ENCODE data around the gene PLAAT2.
"Not testable (repeated sequence)": the region's sequence is repeated elsewhere in the genome, so short reads cannot be mapped to it uniquely, and the experiment has no call there.

- TF ChIP-seq CTCF, POLR2A (IDR thresholded peaks at IDR 0.05): not testable (repeated sequence)
These were observed 34.4 kb downstream of the PLAAT2 start for GRCh38 chr11:63528729-63529278.
